ENCODE data around the gene PRKAR1A. TPM values are rescaled to one million over a fixed set of nuclear protein-coding genes. Genes with fewer than 3 reads are reported as not detected.
"Not testable (repeated sequence)": the region's sequence is repeated elsewhere in the genome, so short reads cannot be mapped to it uniquely, and the experiment has no call there.

PRKAR1A gene
- polyA plus RNA-seq, 4 donors = 340 to 398 (median 369) TPM

GRCh38 chr17:68573338-68573737 is 61.1 kb downstream of the PRKAR1A start:
- DNase-seq (ENCODE audit: low read depth in 4 of 4, low spot score in 2 of 4) = no peak

- no peak for DNase-seq (ENCODE audit: low read depth in 4 of 4, low spot score in 2 of 4)
Observed at GRCh38 chr17:68576137-68576536, 63.9 kb downstream of the PRKAR1A start.

GRCh38 chr17:68576811-68577496 is 64.7 kb downstream of the PRKAR1A start:
- no peak for DNase-seq (ENCODE audit: low read depth in 4 of 4, low spot score in 2 of 4)

GRCh38 chr17:68577497-68577821 is 65.2 kb downstream of the PRKAR1A start:
- no peak for DNase-seq (ENCODE audit: low read depth in 4 of 4, low spot score in 2 of 4)

- no peak for DNase-seq (ENCODE audit: low read depth in 4 of 4, low spot score in 2 of 4)
Observed at GRCh38 chr17:68578236-68578635, 66.0 kb downstream of the PRKAR1A start.

GRCh38 chr17:68579194-68579927 is 67.1 kb downstream of the PRKAR1A start:
- DNase-seq (ENCODE audit: low read depth in 4 of 4, low spot score in 2 of 4) = no peak

- DNase-seq (ENCODE audit: low read depth in 4 of 4, low spot score in 2 of 4) = no peak
Observed at GRCh38 chr17:68580236-68580770, 68.1 kb downstream of the PRKAR1A start.

GRCh38 chr17:68581863-68582645 is 69.8 kb downstream of the PRKAR1A start:
- no peak for DNase-seq (ENCODE audit: low read depth in 4 of 4, low spot score in 2 of 4)

GRCh38 chr17:68582867-68583266 is 70.6 kb downstream of the PRKAR1A start:
- not testable (repeated sequence) for DNase-seq (ENCODE audit: low read depth in 4 of 4, low spot score in 2 of 4)

GRCh38 chr17:68584581-68585303 is 72.5 kb downstream of the PRKAR1A start:
- no peak for DNase-seq (ENCODE audit: low read depth in 4 of 4, low spot score in 2 of 4)

GRCh38 chr17:68585643-68586042 is 73.4 kb downstream of the PRKAR1A start:
- DNase-seq (ENCODE audit: low read depth in 4 of 4, low spot score in 2 of 4) = no peak

GRCh38 chr17:68587026-68587425 is 74.8 kb downstream of the PRKAR1A start:
- no peak for DNase-seq (ENCODE audit: low read depth in 4 of 4, low spot score in 2 of 4)

- DNase-seq (ENCODE audit: low read depth in 4 of 4, low spot score in 2 of 4) = no peak
Observed at GRCh38 chr17:68587847-68588246, 75.6 kb downstream of the PRKAR1A start.

- no peak for DNase-seq (ENCODE audit: low read depth in 4 of 4, low spot score in 2 of 4)
Observed at GRCh38 chr17:68588362-68588761, 76.1 kb downstream of the PRKAR1A start.

GRCh38 chr17:68589086-68589485 is 76.9 kb downstream of the PRKAR1A start:
- DNase-seq (ENCODE audit: low read depth in 4 of 4, low spot score in 2 of 4) = no peak

- no peak for DNase-seq (ENCODE audit: low read depth in 4 of 4, low spot score in 2 of 4)
Observed at GRCh38 chr17:68591583-68591982, 79.4 kb downstream of the PRKAR1A start.

- no peak for DNase-seq (ENCODE audit: low read depth in 4 of 4, low spot score in 2 of 4)
Observed at GRCh38 chr17:68592009-68592408, 79.8 kb downstream of the PRKAR1A start.

GRCh38 chr17:68592682-68593641 is 80.7 kb downstream of the PRKAR1A start:
- DNase-seq (ENCODE audit: low read depth in 4 of 4, low spot score in 2 of 4) = no peak

GRCh38 chr17:68594552-68594951 is 82.3 kb downstream of the PRKAR1A start:
- DNase-seq (ENCODE audit: low read depth in 4 of 4, low spot score in 2 of 4) = no peak
